ENCODE measurements around the gene GLIS1. TPM values are rescaled to one million over a fixed set of nuclear protein-coding genes. Genes with fewer than 3 reads are reported as not detected.

The GLIS1 gene
- total RNA-seq, 1 donor from 2014 or later: not detected

DNA sequence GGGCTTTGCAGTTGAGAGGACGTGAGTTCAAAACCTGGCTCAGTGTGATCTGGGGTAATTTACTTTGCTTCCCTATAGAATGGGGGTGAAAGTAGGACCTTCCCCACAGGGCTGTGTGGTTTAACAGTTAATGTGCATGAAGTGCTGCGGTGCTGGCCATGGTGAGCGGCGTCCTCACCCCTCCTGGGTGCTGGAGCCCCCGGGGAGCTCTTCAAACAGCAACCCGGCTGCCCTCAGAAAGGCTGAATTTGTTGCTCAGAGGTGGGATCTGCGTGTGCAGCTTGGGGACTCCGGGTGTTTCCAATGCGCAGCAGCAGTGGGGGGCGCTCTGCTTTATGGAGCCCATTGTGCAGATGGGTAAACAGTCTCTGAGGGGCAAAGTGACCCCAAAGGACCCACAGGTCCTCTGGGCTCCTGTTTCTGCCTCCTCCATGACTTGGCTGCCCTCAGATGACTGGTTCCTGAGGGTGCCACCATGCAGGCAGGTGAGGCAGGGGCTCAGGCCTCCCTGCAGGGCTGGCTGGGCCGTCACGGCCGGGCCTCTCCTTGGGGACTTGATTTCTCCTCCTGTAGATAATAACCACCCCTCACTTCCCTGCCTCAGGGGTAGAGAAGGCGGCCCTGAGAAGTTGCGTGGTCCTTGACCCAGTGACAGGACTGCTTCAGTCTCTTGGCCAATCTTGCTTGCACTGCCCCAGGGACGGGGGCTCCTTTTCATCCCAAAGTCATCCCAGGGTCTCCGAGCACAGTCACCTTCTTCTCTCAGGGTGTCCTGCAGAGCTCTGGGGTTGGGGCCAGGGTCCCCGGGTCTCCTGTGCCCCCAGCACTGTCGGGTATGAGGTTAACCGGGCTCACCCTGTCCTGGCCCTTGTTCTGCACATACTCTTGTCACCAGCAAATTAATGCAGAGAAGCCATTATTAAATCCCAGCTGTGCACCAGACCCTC is 239.4 kb downstream of the GLIS1 start:
- DNase-seq (ENCODE audit: low read depth, low spot score): no peak

DNA sequence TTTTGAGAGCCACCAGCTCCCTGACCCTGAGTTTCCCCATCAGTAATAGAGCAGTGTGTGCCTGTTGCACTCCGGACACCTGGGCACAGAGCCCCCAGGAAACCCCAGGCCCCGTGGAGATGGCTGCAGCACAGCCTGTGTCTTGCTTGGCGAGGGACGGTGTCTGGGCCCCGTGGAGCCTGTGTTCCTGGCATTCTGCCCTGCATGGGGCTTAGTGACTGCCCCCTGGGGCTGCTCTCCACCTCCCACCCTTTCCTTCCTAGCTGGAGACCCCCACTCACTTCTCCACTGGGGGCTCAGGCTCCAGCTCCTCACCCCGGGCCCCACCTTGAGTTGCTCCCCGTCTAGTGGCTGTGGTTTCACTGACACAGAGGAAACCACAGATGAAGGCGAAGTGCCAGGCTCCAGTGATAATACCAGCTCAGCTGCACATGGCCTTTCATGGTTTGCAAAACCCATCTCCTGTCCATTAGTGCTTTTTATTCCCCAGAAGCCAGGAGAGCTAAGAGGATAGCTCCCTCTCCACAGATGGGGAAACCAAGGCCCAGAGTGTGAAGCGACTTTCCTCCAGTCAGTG is 240.3 kb downstream of the GLIS1 start:
- DNase-seq (ENCODE audit: low read depth, low spot score): no peak

DNA sequence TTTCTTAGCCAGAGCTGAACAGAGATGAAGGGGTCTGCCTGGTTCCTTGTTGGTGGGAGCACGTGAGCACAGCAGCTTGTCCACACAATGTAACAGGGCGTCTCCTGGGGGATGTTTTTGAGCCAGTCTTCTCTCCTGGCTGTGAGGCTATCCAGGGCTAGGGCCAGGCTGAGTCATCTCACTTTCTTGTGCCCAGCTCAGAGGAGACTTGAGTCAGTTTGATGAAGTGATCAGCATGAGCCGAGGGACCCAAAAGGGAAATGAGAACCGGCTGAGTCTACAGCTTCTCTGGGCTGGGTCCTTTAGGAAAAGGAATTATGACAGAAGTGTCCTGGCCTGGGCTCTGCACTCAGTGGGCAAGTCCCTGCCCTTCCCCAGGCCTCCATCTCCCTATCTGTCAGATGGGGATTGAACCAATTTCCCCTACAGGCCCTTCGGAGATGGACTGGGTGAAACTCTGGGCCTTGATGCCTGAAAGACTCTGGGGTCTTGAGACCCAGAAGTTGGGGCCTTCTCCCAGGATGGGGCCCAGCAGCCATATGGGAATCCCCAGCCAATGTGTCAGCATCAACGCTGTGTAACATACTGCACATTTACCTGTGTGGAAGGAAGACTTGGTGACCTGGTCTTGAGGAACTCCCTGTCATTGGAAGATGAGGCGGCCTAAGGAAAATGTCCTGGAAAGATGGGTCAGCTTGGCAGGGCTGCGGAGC is 243.2 kb downstream of the GLIS1 start:
- no peak for DNase-seq (ENCODE audit: low read depth, low spot score)

DNA sequence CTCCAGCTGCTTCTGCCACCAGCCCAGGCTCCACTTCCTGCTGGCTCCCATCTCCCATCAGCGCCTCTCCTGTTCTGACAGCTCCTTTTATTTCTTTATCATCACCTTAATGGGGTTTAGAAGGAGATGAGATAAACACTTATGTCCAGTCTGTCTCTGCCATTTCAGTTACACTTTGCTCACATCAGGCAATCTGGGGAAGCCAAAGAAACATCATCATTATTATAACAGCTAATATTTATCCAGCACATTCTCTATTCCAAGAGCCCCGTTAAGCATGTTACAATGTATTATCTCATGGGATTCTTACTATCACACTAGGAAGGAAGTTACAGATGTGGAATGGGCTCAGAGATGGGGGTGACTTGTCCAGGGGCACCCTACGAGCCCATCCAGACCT is 248.6 kb downstream of the GLIS1 start:
- DNase-seq (ENCODE audit: low read depth, low spot score): no peak

DNA sequence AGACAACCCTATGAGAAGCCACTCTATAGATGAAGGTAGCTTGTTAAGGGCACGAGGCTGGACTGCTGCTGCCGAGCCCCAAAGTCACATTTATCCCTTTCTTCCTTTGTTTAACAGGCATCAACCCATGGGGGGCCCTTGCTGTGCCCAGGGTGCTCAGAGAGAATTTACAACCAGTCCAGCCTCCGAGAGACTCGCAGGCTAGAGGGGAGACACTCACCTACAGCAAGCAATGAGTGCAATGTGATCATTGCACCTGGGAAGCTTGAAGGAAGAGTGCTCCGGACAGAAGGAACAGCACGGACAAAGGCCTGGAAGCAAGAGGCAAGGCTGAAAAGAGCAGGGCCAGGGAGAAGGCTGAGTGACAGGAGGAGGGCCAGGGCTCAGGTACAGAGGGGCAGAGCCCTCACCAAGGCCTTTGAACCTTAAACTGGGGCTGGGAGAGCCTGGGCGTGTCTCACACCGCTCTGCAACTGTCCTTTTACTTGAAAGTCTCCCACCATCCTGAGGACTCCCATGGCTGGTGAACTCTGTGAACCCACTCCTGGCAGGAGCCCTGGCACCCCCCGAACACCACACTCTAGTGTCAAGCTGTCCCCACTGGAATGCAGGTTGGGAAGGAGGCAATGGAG is 252.5 kb downstream of the GLIS1 start:
- no peak for DNase-seq (ENCODE audit: low read depth, low spot score)

DNA sequence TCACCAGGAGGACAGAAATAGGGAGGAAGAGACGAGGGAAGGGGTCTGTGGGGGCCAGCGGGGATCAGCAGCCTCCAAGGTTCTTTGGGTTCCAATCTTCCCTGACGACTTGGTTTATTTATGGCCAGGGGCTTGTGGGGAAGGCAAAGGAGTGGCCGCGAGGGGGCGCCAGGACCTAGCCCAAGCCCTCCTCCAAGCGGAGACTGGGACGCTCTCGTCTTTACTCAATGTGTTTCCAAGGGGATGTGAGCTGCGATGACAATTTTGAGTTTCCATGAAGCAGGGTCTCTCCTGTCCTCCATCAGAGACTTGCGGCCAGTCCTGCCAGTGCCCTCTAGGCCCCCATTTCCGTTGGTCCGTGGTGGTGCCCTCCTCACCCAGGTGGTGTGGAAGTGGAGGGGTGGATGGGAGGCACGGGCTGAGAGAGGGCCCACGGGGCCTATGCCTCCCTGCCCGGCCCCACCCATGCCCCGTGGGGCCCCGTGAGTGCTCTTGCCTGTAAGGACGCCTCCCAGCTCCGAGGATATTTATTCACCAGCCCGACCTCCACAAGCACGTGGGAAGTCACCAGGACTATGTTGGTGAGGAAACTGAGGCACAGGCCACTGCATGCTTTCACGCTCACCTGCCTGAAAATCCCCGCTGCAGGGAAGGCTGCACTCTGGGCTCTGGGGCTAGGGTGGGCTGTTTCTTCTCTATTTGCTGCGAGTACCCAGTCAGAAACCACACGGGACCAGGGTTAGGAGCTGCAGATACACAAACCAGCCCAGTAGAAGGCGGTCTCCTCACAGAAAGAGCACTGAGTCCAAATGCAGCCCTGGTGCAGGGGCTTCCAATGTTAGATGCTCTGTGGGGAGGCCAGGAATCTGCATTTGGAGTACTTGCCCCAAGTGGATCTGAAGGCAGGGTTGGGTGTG is 253.2 kb downstream of the GLIS1 start:
- peak; percentile 20 for DNase-seq (ENCODE audit: low read depth, low spot score)

DNA sequence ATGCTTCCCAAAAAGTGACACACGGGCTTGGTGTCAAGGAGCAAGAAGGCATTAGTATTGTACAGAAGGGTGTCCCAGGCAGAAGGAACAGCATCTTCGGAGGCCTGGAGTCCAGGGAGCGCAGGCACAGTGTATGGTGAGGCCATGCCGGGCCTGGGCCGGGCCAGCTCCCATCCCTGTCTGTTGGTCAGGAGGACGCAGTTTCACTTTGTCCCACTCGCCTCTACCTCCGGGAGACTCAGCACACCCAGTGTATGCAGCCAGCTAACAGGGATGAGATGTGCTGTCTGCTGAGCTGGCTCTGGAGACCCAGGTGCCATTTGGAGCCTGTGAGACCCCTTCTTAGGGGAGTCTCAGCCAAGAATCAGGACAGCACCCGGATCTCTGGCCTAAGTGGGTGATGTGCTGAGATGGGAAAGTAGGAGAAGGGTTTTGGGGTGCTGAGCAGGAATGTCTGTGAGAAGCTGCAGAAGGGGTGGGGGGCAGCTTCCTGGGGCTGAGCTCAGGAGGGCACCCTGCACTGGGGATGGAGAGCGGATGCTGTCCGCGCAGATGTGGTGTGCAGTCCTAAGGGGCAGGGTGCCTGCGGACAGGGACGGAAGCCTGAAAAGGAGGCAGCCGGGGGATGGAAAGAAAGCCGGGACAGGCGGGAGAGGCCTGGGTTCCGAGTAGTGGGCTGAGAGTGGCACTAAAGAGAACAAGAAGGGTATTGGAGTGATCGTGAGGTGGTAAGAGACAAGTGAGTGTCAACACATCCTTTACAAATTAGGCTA is 254.1 kb downstream of the GLIS1 start:
- no peak for DNase-seq (ENCODE audit: low read depth, low spot score)

DNA sequence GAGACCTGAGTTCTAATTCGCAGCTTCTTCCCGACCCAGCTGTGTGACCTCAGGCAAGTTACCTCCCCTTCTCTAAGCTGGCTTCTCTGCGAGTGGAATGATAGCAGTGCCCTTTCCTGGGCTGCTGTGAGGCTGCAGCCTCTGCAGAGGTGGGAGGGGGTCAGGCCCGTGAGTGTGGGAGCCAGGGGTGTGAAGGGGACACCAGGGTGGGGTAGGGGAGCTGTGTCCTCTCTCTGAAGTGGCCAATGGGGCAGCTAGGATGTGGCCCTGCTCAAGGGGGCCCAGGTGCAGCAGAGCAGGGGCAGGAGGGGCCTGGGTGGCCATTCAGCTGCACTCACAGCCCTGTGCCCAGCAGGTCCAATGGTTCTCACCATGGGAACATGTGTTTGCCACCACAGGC is 255.3 kb downstream of the GLIS1 start:
- no peak for DNase-seq (ENCODE audit: low read depth, low spot score)

DNA sequence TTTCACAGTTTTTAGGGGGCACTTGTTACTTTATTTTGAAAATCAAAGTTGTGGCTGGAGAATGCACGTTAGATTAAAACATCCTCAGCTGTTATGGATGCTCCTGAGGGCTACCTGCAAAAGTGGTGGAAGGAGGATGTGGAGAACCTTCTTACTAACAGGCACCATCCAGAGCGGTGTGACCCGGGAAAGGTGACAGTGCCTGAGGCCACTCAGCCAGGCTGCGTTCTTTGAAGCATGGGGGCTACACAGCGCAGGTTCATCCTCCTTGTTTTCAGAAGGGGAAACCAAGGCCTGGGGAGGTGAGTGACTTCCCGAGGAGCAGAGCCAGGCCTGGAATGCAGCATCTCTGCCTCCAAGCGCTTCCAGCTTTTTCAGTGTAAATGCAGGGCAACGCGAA is 255.8 kb downstream of the GLIS1 start:
- no peak for DNase-seq (ENCODE audit: low read depth, low spot score)

DNA sequence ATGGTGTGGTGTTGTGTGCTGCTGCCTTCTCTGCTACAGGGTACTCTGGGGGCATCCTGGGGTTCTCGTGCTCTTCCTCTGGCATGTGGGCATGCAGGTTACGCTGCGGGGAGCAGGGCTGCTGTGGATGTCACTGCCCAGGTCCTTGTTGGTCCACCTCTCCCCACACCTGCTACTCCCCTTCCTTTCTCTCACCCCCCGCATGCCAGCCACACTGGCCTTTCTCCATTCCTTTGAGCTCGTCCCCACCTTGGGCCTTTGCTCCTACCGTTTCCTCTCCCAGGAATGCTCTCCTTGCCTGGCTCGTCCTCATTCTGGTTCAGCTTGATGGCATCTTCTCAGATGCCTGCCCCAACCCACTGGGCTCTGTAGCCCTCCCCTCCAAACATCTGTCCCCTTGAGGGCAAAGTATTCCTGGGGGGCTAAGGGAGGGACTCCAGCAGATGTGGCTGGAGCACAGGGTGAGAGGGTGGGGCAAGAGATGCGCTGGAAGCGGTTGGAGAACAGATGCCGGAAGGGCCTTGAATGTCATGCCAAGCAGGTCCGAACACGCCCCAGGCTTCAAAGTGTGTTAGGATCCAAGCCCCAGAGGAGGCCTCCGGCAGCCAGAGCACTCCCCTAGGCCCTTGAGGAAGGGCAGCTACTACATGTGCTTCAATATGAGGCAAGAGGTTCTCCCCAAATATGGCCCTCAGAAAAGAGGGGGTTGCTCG is 256.4 kb downstream of the GLIS1 start:
- DNase-seq (ENCODE audit: low read depth, low spot score): no peak

DNA sequence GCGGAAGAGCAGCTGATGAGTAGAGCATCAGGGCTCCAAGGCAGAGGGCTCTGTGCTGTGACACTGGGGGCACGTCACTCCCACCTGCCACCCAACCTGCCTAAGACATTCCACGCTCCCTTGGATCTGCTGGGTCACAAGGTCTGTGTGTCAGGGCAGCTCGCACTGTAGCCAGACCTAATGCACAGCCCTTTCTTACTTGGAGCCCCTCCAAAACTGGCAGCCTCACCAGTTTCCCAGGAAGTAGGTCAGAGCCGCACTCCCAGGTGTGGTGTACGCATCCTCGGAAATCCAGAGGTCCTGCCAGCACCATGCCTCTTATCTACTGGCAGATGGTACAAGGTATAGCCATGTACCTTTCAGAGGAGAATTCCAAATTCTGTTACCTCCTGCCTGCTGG is 257.5 kb downstream of the GLIS1 start:
- no peak for DNase-seq (ENCODE audit: low read depth, low spot score)

DNA sequence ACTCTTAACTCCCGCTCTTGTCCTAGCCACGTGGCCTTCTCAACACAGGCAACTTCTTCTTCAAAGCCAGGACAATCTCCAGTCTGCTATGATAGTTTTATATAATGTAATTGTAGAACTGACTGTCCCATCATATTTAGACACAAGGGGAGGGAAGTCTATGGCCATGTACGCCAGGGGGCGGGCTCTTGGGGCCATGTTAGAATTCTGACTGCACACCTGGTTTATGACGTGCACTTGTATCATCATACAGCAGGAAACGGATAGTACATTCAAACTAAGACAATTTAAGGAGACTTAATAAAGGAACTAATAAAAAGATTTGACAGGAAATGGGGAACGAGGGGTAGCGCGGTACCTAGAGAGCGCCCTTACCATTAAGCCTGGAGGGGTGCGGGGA is 258.3 kb downstream of the GLIS1 start:
- DNase-seq (ENCODE audit: low read depth, low spot score): no peak

DNA sequence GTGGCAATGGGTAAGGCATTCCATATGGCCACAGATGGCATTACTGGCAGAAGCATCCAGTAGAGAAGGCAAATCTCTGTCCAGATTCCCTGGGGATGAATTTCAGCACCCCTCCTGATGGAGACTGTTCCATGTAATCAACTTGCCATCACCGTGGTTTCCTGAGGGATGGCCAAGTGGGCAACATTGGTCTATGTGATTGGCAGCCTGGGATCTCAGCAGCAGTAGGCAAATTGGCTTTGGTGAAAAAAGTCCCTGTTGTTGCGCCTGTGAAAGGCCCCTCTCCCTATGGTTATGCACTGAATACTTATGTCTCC is 260.5 kb downstream of the GLIS1 start:
- no peak for DNase-seq (ENCODE audit: low read depth, low spot score)

DNA sequence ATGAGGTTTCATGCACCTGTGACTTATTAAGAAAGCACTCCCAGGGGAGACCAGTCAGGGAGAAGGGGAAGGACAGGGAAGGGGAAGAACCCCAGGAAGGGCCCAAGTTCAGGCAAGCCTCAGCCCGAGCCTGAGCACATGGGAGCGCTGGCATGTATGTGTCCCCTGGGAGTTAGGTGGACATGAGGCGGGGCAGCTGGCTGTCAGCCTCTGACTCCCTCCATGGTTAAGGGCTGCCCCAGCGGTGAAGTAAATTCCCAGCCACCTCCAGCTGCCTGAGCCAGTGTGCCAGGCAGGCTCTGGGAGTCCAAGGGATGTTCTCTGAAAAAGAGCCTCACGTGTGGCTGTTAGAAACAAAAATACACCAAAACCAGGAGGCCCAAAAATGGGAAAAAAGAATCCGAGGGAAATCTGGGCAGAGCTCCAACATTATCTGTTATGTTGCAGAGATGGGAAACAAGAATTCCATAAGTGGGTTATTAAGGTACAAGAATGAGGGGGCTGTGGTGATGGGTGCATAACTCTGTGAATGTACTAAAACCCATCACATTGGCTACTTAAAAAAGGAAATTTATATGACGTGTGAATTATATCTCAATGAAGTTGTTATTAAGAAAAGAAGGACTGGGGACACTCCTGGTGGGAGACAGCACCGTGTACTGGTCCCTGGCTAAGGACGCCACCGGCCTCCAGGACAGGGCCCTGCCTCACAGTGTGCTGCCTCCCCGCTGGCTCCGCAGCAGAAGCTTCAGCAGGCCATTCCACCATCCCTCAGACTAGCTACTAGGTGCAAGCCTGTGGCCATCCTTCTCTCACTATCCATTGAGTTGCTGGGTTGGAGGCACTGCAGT is 261.1 kb downstream of the GLIS1 start:
- DNase-seq (ENCODE audit: low read depth, low spot score): no peak

DNA sequence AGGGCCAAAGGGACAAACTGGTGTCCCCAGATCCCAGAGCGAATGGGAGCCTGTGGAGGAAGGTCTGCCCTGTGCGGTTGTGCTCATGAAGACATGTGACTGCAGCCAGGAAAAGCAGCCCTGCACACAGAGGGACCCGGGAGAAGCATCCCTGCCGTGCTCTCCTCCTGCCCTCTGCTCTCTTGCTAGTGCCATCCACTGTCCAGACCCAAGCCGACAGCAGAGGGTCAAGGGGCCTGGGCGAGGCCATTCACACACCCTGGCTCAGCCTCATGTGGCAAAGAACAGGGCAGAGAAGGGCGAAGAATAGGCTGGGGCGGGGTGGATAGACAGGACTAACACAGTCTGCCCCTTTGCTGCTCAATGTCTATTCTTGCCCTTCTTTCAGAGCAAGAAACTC is 262.4 kb downstream of the GLIS1 start:
- no peak for DNase-seq (ENCODE audit: low read depth, low spot score)

DNA sequence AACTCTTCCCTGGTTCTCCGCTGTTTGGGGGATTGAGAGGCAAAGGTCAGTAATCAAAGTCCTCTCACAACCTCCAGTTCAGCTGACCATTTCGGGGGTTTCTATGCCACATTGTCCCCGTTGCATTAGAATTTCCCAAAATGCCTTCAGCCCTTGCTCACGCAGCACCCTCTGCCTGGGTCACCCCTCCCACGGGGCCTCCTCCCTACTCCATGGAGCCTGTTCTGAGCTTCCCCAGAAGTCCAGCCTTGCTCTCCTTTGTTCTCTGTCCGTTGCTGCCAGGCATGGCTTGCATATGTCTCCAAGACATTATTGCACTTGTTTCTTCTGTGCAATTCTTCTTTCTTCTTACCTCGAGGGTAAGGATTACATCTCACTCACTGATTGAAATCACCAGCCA is 263.3 kb downstream of the GLIS1 start:
- no peak for DNase-seq (ENCODE audit: low read depth, low spot score)

DNA sequence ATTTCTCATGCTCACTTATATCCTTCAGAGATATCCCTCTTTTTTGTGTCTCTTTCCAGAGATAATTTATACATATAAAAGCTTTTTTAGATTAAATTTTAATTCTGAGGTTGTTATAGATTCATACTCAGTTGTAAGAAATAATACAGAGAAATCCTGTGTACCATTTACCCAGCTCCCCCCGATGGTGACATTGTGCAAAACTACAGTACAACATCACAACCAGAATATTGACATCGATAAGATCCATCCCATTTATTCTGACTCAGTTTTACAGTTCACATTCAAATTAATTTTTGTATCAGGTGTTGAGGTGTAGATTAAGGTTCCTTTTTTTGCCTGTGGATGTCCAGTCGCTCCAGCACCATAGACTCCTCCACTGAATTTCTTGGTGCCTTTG is 265.5 kb downstream of the GLIS1 start:
- DNase-seq (ENCODE audit: low read depth, low spot score): no peak

DNA sequence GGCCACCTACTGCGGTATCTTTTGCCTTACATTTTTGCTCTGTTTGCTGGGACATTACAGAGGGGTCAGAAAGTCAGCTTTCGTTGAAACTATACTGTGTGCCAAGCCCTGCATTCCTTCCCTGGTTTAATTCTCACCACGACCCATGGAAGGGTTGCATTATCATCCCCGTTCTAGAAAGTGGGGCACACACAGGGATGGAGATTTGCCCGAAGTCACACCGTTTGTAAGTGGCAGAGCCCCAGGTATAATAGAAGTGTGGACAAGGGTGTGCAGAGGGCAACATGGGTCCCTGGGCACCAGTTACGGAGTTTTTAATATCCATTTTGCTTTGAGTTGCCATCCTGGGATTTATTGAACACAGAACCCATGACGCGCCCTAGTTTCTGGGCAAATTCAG is 268.0 kb downstream of the GLIS1 start:
- DNase-seq (ENCODE audit: low read depth, low spot score): no peak

DNA sequence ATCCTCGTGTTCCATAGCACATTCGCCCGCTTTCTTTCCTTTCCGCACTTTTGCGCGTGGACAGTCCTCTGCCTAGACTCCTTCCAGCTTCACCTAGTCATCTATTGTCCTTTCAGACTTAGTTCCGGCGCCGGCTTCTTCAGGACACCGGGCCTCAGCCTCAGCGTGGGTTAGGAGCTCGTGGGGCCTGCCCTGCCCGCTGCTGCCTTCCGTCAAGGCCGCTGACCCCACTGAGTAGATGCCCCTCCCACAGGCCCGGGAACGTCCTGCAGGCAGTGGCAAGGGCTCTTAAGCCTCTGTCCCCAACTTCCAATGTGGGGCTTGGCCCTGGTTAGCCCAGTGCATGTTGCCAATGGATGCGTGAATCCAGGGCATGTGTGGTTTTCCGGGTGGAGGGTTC is 268.4 kb downstream of the GLIS1 start:
- DNase-seq (ENCODE audit: low read depth, low spot score): no peak
